Retinal pigment epithelial cell (primary cell): ENCODE data around the gene GPD1L.
"Not testable (repeated sequence)": the region's sequence is repeated elsewhere in the genome, so short reads cannot be mapped to it uniquely, and the experiment has no call there.

Experiments
- DNase-seq: peaks from one replicate; pipeline ENCODE4 v3.0.0-alpha.2; 2010; ENCODE audit warnings: low read depth
- H3K4me3 ChIP-seq: 2 replicates; pipeline ENCODE4 v1.5.1; 2011; ENCODE audit warnings: mild to moderate bottlenecking, low read length, control low read depth, moderate library complexity
- TF ChIP-seq, protein P1 (sequence below): conservative IDR thresholded peaks from 2 replicates; pipeline ENCODE4 v1.5.1; 2011; ENCODE audit warnings: low read depth, low read length, control low read depth, inconsistent platforms

GPD1L gene

DNA sequence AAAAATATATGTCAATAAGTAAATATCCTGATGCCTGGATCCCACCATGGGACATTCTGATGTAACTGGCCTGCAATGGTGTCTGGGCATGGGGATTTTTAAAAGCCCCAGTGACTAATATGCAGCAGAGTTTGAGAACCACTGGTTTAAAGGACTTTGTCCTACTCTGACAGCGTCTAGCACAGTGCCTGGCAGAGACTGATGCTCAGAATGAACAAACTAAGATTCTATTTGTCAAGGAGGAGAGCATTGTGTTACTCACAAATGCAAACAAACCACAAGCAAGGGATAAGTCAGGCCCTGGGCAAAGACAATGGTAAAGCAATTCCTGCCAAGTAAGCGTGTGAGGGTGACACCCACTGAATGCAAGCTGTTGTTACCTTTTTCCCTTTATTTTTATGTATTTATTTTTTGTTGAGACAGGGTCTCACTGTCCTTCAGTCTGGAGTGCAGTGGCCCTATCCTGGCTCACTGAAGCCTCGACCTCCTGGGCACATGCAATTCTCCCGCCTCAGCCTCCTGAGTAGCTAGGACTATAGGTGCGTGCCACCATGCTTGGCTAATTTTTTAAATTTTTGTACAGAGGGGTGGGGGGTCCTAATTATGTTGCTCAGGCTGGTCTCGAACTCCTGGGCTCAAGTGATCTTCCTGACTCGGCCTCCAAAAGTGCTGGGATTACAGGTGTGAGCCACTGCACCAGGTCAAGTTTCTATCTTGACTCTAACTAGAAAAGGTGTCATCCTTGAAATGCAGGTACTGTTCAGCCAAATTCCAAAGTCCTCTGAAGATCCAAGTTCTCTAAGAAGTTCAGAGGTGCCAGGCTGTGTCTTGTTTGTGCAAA is 909 bp upstream of the GPD1L start:
- no peak for DNase-seq
- TF ChIP-seq, protein P1, sequence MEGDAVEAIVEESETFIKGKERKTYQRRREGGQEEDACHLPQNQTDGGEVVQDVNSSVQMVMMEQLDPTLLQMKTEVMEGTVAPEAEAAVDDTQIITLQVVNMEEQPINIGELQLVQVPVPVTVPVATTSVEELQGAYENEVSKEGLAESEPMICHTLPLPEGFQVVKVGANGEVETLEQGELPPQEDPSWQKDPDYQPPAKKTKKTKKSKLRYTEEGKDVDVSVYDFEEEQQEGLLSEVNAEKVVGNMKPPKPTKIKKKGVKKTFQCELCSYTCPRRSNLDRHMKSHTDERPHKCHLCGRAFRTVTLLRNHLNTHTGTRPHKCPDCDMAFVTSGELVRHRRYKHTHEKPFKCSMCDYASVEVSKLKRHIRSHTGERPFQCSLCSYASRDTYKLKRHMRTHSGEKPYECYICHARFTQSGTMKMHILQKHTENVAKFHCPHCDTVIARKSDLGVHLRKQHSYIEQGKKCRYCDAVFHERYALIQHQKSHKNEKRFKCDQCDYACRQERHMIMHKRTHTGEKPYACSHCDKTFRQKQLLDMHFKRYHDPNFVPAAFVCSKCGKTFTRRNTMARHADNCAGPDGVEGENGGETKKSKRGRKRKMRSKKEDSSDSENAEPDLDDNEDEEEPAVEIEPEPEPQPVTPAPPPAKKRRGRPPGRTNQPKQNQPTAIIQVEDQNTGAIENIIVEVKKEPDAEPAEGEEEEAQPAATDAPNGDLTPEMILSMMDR, result no peak
- H3K4me3 ChIP-seq, result no peak overlapping the region

DNA sequence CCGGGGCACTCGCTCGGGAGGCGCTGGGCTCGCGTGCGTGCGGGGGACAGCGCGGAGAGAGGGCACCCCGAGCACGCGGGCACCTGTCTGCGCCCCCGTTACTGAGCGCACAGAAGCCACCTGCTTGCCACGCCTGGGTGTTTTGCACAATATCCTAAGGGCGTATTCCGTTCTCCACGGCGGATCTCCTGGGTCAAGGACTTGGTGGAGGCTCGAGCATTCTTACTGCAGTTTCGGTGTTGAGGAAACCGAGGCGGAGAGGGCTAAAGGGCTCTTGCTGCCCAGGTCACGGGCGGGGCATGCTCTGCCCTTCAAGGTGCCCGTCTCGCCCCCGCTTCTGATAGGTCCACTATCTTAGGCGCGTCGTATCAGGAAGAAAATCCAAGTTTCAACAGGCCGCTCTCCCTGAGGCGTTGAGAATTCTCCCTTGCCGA is 526 bp downstream of the GPD1L start:
- H3K4me3 ChIP-seq, result peak overlapping the region; percentile 67
- DNase-seq, result no peak
- TF ChIP-seq, protein P1, result no peak

DNA sequence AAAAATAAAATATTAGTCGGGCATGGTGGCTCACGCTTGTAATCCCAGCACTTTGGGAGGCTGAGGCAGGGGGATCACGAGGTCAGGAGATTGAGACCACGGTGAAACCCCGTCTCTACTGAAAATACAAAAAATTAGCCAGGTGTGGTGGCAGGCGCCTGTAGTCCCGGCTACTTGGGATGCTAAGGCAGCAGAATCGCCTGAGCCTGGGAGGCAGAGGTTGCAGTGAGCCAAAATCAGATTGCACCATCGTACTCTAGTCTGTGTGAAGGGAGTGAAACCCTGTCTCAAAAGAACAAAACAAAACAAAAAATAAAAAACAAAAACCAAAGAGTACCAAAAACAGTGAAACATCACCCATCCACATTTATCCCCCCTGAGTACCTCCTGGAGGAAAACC is 1.8 kb downstream of the GPD1L start:
- not testable (repeated sequence) for H3K4me3 ChIP-seq, DNase-seq

DNA sequence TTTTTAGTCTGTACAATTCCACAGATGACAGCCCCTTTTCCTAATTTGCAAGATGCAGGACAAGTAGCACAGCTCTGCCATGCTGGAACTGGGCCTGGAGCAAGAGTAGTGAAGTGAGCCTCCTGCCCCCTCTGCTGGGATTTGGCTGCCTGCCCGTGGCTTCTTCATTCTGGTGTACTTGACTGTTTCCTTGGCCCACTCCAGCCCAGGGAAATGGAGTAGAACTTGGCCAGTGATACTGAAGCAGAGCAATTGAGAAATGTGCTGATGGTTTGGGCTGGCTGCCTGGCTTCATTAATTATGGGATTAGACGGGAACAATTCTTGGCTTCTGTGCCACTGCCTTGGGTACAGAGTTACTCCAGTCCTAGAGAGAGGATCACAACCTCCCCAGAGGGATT is 2.8 kb downstream of the GPD1L start:
- H3K4me3 ChIP-seq, result no peak overlapping the region
- peak; percentile 39 for DNase-seq
- TF ChIP-seq, protein P1, result no peak

- H3K4me3 ChIP-seq, result no peak overlapping the region
- TF ChIP-seq, protein P1, result no peak
- DNase-seq, result no peak
Measured at GRCh38 chr3:32110233-32110760, 3.9 kb downstream of the GPD1L start.

GRCh38 chr3:32111560-32111959 is 5.1 kb downstream of the GPD1L start:
- no peak for DNase-seq
- no peak overlapping the region for H3K4me3 ChIP-seq
- TF ChIP-seq, protein P1, result no peak

DNA sequence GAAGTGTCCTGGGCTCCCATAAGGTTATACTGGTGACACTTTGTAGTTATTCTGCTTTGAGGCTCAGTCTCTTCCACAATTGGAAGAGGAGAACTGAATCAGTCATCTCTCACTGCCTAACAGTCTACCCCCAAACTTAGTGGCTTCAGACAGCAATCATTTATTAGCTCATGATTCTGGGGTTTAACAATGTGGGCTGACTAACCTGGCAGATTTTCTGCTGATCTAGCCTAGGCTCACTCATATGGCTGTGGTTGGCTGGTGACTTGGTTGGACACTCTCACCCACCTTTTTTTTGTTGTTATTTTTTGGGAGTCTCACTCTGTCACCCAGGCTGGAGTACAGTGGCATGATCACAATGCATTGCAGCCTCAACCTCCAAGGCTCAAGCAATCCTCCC is 7.1 kb downstream of the GPD1L start:
- TF ChIP-seq, protein P1, result no peak
- H3K4me3 ChIP-seq, result no peak overlapping the region
- DNase-seq, result no peak
